HG02571 (cell line): ENCODE data around the gene GMDS.

Experiments
- ATAC-seq: cut with Tn5 transposase; IDR thresholded peaks from one replicate; pipeline ENCODE4 v1.9.1; 2021; ENCODE audit warnings: mild to moderate bottlenecking, moderate library complexity; ENCODE audit not compliant: unreplicated experiment

GMDS gene

GRCh38 chr6:1842334-1842733 is 403.1 kb downstream of the GMDS start:
- ATAC-seq, result no peak

GRCh38 chr6:1841136-1841535 is 404.3 kb downstream of the GMDS start:
- ATAC-seq, result no peak

GRCh38 chr6:1840491-1841121 is 404.8 kb downstream of the GMDS start:
- ATAC-seq, result no peak

GRCh38 chr6:1839361-1839760 is 406.0 kb downstream of the GMDS start:
- ATAC-seq, result no peak

GRCh38 chr6:1838604-1839213 is 406.7 kb downstream of the GMDS start:
- ATAC-seq, result no peak

GRCh38 chr6:1837826-1838225 is 407.6 kb downstream of the GMDS start:
- ATAC-seq, result no peak

GRCh38 chr6:1836690-1837089 is 408.7 kb downstream of the GMDS start:
- no peak for ATAC-seq

GRCh38 chr6:1834646-1835516 is 410.5 kb downstream of the GMDS start:
- ATAC-seq, result no peak

GRCh38 chr6:1834207-1834606 is 411.2 kb downstream of the GMDS start:
- ATAC-seq, result no peak

GRCh38 chr6:1832844-1833787 is 412.3 kb downstream of the GMDS start:
- ATAC-seq, result no peak

GRCh38 chr6:1832358-1832757 is 413.0 kb downstream of the GMDS start:
- ATAC-seq, result no peak

GRCh38 chr6:1827984-1828793 is 417.2 kb downstream of the GMDS start:
- ATAC-seq, result no peak

GRCh38 chr6:1825926-1826325 is 419.5 kb downstream of the GMDS start:
- ATAC-seq, result no peak

- ATAC-seq, result no peak
Observed at GRCh38 chr6:1825277-1825676, 420.1 kb downstream of the GMDS start.

GRCh38 chr6:1821513-1822183 is 423.8 kb downstream of the GMDS start:
- ATAC-seq, result no peak

- no peak for ATAC-seq
Observed at GRCh38 chr6:1821164-1821512, 424.3 kb downstream of the GMDS start.

- ATAC-seq, result no peak
Observed at GRCh38 chr6:1820714-1821113, 424.7 kb downstream of the GMDS start.

GRCh38 chr6:1820165-1820564 is 425.2 kb downstream of the GMDS start:
- ATAC-seq, result no peak

GRCh38 chr6:1819007-1819406 is 426.4 kb downstream of the GMDS start:
- no peak for ATAC-seq
